GM18502 (cell line): ENCODE measurements around the gene PNPLA3.

Source experiments
- ATAC-seq: cut with Tn5 transposase; IDR thresholded peaks from one replicate; pipeline ENCODE4 v1.9.1; 2021; ENCODE audit warnings: mild to moderate bottlenecking; ENCODE audit not compliant: unreplicated experiment, poor library complexity

The PNPLA3 gene

GRCh38 chr22:43955883-43956782, 32.5 kb downstream of the PNPLA3 start:
- peak; percentile 32 for ATAC-seq

GRCh38 chr22:43956805-43957463, 33.3 kb downstream of the PNPLA3 start:
- ATAC-seq: no peak

- ATAC-seq: no peak
Measured at GRCh38 chr22:43957871-43958270, 34.3 kb downstream of the PNPLA3 start.

- ATAC-seq: no peak
Measured at GRCh38 chr22:43964314-43964857, 40.8 kb downstream of the PNPLA3 start.

GRCh38 chr22:43967069-43967468, 43.5 kb downstream of the PNPLA3 start:
- ATAC-seq: no peak

GRCh38 chr22:43968614-43969013, 45.0 kb downstream of the PNPLA3 start:
- ATAC-seq: no peak

GRCh38 chr22:43969021-43969878, 45.6 kb downstream of the PNPLA3 start:
- no peak for ATAC-seq

- ATAC-seq: no peak
Measured at GRCh38 chr22:43969989-43970755, 46.6 kb downstream of the PNPLA3 start.

- no peak for ATAC-seq
Measured at GRCh38 chr22:43971112-43971511, 47.5 kb downstream of the PNPLA3 start.

- ATAC-seq: no peak
Measured at GRCh38 chr22:43972931-43973462, 49.4 kb downstream of the PNPLA3 start.

- no peak for ATAC-seq
Measured at GRCh38 chr22:43974028-43974545, 50.5 kb downstream of the PNPLA3 start.

- no peak for ATAC-seq
Measured at GRCh38 chr22:43975041-43975440, 51.4 kb downstream of the PNPLA3 start.

GRCh38 chr22:43976861-43977795, 53.5 kb downstream of the PNPLA3 start:
- no peak for ATAC-seq

- no peak for ATAC-seq
Measured at GRCh38 chr22:43978558-43978957, 55.0 kb downstream of the PNPLA3 start.

GRCh38 chr22:43980579-43980978, 57.0 kb downstream of the PNPLA3 start:
- ATAC-seq: no peak

GRCh38 chr22:43980996-43981395, 57.4 kb downstream of the PNPLA3 start:
- ATAC-seq: no peak

GRCh38 chr22:43983808-43984207, 60.2 kb downstream of the PNPLA3 start:
- no peak for ATAC-seq

GRCh38 chr22:43985532-43985931, 61.9 kb downstream of the PNPLA3 start:
- ATAC-seq: no peak
